Motor neuron (in vitro differentiated cells): Measurements from ENCODE around the gene MGAM2. TPM values are rescaled to one million over a fixed set of nuclear protein-coding genes. Genes with fewer than 3 reads are reported as not detected.

Source experiments
- ATAC-seq, 8 experiments: fragments of 200-7000 bp; cut with Tn5 transposase; replicated peaks in 6 of 8; 2 replicates each; pipeline ENCODE4 v1.8.0; 2021; ENCODE audit warnings: mild to moderate bottlenecking in 8 of 8, moderate library complexity in 8 of 8
- H3K27ac ChIP-seq, 2 donors: fragments of 250-450 bp; sonication (Bioruptor Pico); 2 replicates each; pipeline ENCODE4 v1.9.0; 2021; ENCODE audit warnings: antibody characterized with exemption in 2 of 2, mild to moderate bottlenecking in 2 of 2, moderate library complexity in 1 of 2
- H3K4me1 ChIP-seq, 2 donors: fragments of 250-450 bp; sonication (Bioruptor Pico); replicated peaks in 1 of 2; 2 replicates each; pipeline ENCODE4 v1.6.1; 2021; ENCODE audit warnings: antibody characterized with exemption in 2 of 2, mild to moderate bottlenecking in 2 of 2, moderate library complexity in 1 of 2
- H3K4me3 ChIP-seq, 5 donors: fragments of 250-450 bp; sonication (Bioruptor Pico); 2 replicates each; pipeline ENCODE4 v1.9.0; 2021; ENCODE audit warnings: antibody characterized with exemption in 5 of 5, mild to moderate bottlenecking in 5 of 5, moderate library complexity in 4 of 5
- WGBS, 10 experiments: fragments of 450-650 bp; shearing (Covaris generic); methylation state at CpG; one replicate each; pipeline ENCODE4 v1.0.0; 2022; 5-methylcytosine and 5-hydroxymethylcytosine counted together
- in situ Hi-C, 9 experiments: fragments of 400-800 bp; cut with MboI; loops; one replicate each; pipeline ENCODE4 v1.15.0; 2021; ENCODE audit warnings: low sequenced_read_pairs in 9 of 9, low pct_unique_long_range_greater_than_20kb in 2 of 9; ENCODE audit not compliant: unreplicated experiment in 9 of 9
- total RNA-seq, 8 experiments: library from RNA; unstranded; fragments of 300-600 nt; gene quantifications; 2 replicates each; pipeline versions ENCODE4 v1.2.3 to v1.2.4, GENCODE V29; 2022

MGAM2 gene
- total RNA-seq, 8 experiments from 2014 or later, result under 0.01 to 0.63 (median 0.13) TPM; not detected in 2

DNA sequence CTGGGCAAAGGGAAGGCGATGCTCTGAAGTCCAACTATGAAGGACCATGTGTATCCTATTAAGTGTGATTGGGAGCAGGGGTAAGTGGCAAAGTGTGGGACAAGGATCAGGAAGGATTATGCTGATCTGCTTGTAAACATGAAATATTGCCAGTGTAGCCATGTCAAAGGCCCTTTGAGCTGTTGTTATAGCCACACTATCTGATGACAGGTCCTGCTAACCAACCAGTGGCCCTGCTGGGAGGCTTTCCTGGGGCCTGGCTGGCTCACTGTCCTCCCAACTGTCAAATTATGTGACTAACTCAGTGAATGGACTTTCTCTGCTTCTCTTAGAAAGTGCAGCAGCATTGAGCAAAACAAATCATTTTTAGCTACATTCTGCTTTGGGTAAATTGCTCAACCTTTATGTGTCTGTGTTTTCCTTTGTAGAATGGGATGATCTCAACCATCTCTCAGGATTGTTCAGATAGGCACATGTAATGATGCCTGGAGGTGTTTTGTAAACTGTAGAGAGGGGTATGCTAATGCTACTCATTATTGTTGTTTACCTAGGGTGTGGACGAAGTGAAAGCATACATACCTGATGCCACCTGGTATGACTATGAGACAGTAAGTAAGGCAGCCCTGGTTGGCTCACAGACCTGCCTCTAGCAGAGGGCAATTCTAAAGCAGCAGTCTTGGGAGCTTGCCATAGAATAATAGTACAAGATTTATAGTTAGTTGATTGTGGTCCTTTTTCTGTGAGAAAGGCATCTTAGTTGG, 47.4 kb downstream of the MGAM2 start:
- no peak for ATAC-seq
- Histone ChIP-seq H3K4me1 (no peaks in the 10 kb centered on the region), H3K27ac (no peak overlapping the region), H3K4me3 (no peak overlapping the region)
- WGBS, 10 experiments, result 0 to 83% (median 44%) methylated on average over 1 to 2 of the region's 2 CpGs; no CpG with 5 or more reads in 3 of the 10 experiments
- in situ Hi-C loops, result no loop called here

DNA sequence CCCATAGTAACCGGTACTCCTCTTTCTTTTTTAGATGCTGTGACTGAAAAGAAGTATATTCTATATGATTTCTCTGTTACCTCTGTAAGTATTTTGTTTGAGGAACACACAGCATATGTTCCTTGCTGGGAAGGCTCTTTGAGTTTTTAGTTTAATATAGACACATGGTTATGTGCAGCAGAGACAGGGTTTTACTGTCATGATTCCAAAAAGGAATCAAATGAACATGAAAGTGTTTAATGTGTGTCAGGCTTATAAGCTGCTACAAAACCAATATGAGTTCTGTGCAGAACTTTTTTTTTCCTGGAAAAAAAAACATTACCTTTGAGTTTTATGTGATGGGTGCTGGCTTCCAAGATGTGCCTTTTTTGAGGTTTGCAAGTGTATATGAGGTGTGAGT, 50.4 kb downstream of the MGAM2 start:
- Histone ChIP-seq H3K27ac (no peak overlapping the region), H3K4me3 (no peak overlapping the region), H3K4me1 (no peaks in the 10 kb centered on the region)
- 0 to 83% (median 75%) methylated on average over 1 of the region's 1 CpG; no CpG with 5 or more reads in 3 of the 10 experiments for WGBS, 10 experiments
- in situ Hi-C loops, result no loop called here
- no peak for ATAC-seq

DNA sequence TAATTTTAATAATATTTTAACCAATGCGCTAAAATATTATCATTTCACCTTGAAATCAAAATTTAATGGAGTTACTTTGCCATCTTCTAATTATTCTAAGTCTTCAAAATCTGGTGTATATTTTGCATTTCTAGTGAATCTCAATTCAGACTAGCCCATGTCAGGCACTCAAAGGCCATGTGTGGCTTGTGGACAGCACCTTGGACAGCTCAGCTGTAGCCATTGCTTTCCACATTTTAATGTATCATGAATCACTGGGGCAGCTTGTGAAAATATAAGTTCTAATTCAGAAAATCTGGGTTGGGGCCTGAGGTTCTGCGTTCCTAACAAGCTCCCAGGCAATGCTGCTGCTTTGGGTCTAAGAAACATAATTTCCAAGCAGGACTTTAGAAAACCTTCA, 57.2 kb downstream of the MGAM2 start:
- Histone ChIP-seq H3K27ac (no peak overlapping the region), H3K4me3 (no peak overlapping the region), H3K4me1 (no peaks in the 10 kb centered on the region)
- ATAC-seq, result no peak
- in situ Hi-C loops, result no loop called here
- 50 to 100% (median 86%) methylated on average over 1 to 2 of the region's 2 CpGs; no CpG with 5 or more reads in 1 of the 10 experiments for WGBS, 10 experiments

DNA sequence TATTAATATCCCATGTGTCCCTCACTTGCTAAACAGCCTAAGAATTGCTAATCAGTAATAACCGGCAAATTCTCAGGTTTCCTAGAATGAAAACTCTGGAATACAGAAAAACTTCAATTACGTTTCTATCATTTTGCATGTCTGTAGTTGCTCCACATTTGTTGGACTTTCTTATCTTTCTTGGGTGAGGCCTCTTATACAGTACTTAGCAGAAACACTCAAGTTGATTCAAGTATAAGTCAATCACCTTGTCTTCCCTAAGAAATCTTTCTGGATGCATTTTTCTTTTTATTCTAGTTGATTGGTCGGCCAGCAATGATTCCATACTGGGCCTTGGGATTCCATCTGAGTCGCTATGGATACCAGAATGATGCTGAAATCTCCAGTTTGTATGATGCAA, 61.4 kb downstream of the MGAM2 start:
- in situ Hi-C loops, result no loop called here
- peak in 1 of 8 experiments; percentile 49 for ATAC-seq
- H3K27ac ChIP-seq, result no peak overlapping the region
- 0 to 100% (median 65%) methylated on average over 1 to 4 of the region's 4 CpGs for WGBS, 10 experiments
- no peak overlapping the region for H3K4me3 ChIP-seq
- no peaks in the 10 kb centered on the region for H3K4me1 ChIP-seq

DNA sequence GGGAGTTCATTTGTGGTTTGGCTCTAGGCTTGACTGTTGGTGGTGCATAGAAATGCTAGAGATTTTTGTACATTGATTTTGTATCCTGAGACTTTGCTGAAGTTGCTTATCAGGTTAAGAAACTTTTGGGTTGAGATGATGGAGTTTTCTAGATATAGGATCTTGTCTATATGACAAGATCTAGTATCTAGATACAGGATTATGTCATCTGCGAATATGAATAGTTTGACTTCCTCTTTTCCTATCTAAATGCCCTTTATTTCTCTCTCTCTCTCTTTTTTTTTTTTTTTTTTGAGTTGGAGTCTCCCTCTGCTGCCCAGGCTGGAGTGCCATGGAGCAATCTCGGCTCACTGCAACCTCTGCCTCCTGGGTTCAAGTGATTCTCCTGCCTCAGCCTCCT, 62.9 kb downstream of the MGAM2 start:
- in situ Hi-C loops, result no loop called here
- ATAC-seq, result no peak
- Histone ChIP-seq H3K4me1 (no peaks in the 10 kb centered on the region), H3K27ac (no peak overlapping the region), H3K4me3 (no peak overlapping the region)
- 0 to 88% (median 43%) methylated on average over 1 to 2 of the region's 2 CpGs; no CpG with 5 or more reads in 1 of the 10 experiments for WGBS, 10 experiments

DNA sequence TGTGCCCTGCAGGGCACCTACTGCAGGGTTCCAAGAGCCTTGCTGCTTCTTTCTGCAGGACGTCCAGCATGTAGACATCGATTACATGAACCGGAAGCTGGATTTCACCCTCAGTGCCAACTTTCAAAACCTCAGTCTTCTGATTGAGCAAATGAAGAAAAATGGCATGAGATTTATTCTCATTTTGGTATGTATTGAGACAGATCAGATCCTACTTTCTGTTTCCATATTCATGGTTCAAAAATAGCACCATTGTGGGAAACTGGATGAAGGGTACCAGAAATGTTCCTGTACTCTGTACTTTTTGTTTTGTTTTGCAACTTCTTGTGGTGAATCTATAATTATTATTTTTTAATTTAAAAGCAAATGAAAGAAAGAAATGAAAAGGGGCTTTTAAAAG, 64.1 kb downstream of the MGAM2 start:
- H3K4me3 ChIP-seq, result no peak overlapping the region
- in situ Hi-C loops, result loop anchor here in 2 of 9 experiments (25.0 kb wide), 1 partner anchor 213 kb away; the partner anchor contains the start of gene TAS2R38 (in 2 of the 2)
- WGBS, 10 experiments, result 17 to 100% (median 81%) methylated on average over 1 to 3 of the region's 3 CpGs; no CpG with 5 or more reads in 1 of the 10 experiments
- H3K4me1 ChIP-seq, result no peaks in the 10 kb centered on the region
- no peak for ATAC-seq
- no peak overlapping the region for H3K27ac ChIP-seq

DNA sequence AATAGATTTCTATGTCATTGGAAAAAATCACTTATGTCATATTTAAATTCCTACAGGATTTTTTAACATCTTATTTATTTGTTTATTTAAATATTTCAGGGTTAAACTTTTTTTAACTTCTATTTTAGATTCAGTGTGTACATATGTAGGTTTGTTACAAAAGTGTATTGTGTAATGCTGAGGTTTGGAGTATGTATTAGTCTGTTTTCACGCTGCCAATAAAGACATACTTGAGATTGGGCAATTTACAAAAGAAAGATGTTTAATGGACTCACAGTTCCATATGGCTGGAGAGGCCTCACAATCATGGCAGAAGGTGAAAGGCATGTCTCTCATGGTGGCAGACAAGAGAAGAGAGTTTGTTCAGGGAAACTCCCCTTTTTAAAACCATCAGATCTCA, 65.4 kb downstream of the MGAM2 start:
- Histone ChIP-seq H3K4me1 (no peaks in the 10 kb centered on the region), H3K4me3 (no peak overlapping the region), H3K27ac (no peak overlapping the region)
- WGBS, 10 experiments, result 0 to 100% (median 69%) methylated on average over 1 of the region's 1 CpG; no CpG with 5 or more reads in 4 of the 10 experiments
- in situ Hi-C loops, result loop anchor here in 2 of 9 experiments (25.0 kb wide), 1 partner anchor 215 kb away; the partner anchor contains the start of gene TAS2R38 (in 2 of the 2)
- no peak for ATAC-seq

DNA sequence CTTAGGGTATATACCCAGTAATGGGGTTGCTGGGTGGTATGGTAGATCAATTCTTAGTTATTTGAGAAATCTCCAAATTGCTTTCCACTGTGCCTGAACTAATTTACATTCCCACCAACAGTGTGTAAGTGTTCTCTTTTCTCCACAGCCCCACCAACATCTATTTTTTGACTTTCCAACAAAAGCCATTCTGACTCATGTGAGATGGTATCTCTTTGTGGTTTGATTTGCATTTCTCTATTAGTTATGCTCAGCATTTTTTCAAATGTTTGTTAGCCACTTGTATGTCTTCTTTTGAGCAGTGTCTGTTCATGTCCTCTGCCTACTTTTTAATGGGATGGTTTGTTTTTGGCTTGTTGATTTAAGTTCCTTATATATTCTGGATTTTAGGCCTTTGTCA, 66.4 kb downstream of the MGAM2 start:
- Histone ChIP-seq H3K4me1 (no peaks in the 10 kb centered on the region), H3K4me3 (no peak overlapping the region), H3K27ac (no peak overlapping the region)
- ATAC-seq, result peak in 2 of 8 experiments; percentile 80 to 91
- in situ Hi-C loops, result loop anchor here in 2 of 9 experiments (25.0 kb wide), 1 partner anchor 216 kb away; the partner anchor contains the start of gene TAS2R38 (in 2 of the 2)

DNA sequence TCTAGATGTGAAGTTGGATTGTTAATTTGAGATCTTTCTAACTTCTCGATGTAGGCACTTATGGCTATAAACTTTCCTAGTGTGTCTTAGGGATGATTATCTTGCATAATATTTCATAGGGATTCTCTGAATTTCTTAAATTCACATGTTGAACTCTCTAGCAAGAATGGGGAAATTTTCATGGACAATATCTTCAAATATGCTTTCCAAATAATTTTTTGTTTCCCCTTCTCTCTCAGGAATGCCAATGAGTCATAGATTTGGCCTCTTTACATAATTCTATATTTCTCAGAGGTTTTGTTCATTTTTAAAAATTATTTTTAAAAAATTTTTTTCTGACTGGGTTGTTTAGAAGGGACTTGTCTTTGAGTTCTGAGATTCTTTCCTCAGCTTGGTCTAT, 68.9 kb downstream of the MGAM2 start:
- no peak for ATAC-seq
- WGBS, 10 experiments, result 0 to 100% (median 80%) methylated on average over 1 of the region's 1 CpG; no CpG with 5 or more reads in 1 of the 10 experiments
- no peaks in the 10 kb centered on the region for H3K4me1 ChIP-seq
- in situ Hi-C loops, result loop anchor here in 3 of 9 experiments (10.0 to 25.0 kb wide), 2 partner anchors 206 to 218 kb away; partner anchors contain the start of gene TAS2R38 (in 3 of the 3)
- no peak overlapping the region for H3K4me3 ChIP-seq
- no peak overlapping the region for H3K27ac ChIP-seq

DNA sequence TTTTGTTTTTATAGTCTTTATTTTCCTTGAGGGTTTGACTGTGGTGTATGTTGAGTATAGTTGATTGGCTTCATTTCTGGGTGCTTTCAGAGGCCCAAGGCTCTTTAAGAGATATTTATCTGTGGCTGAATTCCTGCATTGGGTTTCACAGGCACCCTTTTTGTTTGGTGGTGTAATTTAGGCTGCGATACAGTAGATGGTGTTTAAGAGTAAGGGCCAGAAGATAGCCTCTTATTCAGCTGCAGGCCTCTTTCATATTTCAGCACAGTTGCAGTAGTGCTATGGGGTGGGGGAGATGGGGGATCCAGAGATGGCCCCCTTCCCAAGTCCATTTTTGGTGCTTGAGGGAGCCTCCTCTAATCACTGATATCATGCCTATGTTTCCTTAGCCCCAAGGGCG, 69.7 kb downstream of the MGAM2 start:
- Histone ChIP-seq H3K4me3 (no peak overlapping the region), H3K27ac (no peak overlapping the region), H3K4me1 (no peaks in the 10 kb centered on the region)
- in situ Hi-C loops, result loop anchor here in 3 of 9 experiments (10.0 to 25.0 kb wide), 2 partner anchors 206 to 219 kb away; partner anchors contain the start of gene TAS2R38 (in 3 of the 3)
- ATAC-seq, result no peak
- WGBS, 10 experiments, result 0 to 94% (median 80%) methylated on average over 1 to 2 of the region's 2 CpGs; no CpG with 5 or more reads in 4 of the 10 experiments

DNA sequence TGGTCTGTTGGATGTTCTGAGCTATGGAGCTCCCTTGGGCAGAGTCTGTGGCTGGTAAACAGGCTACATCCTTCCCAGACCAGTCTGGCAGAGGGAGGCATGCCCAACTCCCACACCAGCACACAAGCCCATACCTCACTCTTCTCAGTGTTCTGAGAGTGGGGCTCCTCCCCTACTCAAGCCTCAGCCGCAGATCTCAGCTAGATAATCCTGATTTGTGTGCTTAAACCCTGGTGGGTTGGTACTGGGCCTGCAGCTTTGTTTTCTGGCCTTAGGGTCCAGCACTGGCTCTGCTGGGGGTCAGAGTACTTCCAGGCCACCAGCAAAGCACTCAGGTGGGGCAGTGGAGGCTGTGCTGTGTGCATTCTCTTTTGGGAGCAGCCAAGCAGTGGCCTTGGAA, 70.4 kb downstream of the MGAM2 start:
- ATAC-seq, result no peak
- in situ Hi-C loops, result loop anchor here in 3 of 9 experiments (10.0 to 25.0 kb wide), 2 partner anchors 207 to 220 kb away; partner anchors contain the start of gene TAS2R38 (in 3 of the 3)
- whole genome bisulfite sequencing, 10 experiments, result 0 to 100% methylated on average over 1 of the region's 1 CpG; no CpG with 5 or more reads in 8 of the 10 experiments

DNA sequence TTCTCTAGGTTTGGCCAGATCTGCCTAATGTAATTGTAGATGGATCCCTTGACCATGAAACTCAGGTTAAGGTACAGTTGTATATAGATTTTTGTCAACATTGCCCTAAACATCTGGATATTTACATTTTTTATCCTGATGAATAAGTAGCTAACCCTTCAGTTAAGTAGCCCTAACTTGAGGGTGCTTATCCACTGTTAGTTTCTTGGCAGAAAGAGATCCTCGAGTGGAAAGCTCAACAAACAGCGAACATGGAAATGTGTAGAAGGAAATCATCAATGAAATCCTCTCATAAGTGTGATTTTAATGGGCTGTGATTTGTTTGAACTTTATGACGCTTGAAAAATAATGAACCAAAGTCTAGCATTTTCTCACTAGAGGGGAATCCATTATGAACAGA, 73.6 kb downstream of the MGAM2 start:
- Histone ChIP-seq H3K4me1 (no peaks in the 10 kb centered on the region), H3K4me3 (no peak overlapping the region), H3K27ac (no peak overlapping the region)
- ATAC-seq, result no peak
- in situ Hi-C loops, result loop anchor here in 3 of 9 experiments (10.0 to 25.0 kb wide), 2 partner anchors 210 to 223 kb away; partner anchors contain the start of gene TAS2R38 (in 3 of the 3)
- WGBS, 10 experiments, result 0 to 100% (median 72%) methylated on average over 1 to 3 of the region's 3 CpGs

More for the DNA sequence above, 70.4 kb downstream of the MGAM2 start:
- H3K4me3 ChIP-seq, result no peak overlapping the region
- H3K27ac ChIP-seq, result no peak overlapping the region
- no peaks in the 10 kb centered on the region for H3K4me1 ChIP-seq

DNA sequence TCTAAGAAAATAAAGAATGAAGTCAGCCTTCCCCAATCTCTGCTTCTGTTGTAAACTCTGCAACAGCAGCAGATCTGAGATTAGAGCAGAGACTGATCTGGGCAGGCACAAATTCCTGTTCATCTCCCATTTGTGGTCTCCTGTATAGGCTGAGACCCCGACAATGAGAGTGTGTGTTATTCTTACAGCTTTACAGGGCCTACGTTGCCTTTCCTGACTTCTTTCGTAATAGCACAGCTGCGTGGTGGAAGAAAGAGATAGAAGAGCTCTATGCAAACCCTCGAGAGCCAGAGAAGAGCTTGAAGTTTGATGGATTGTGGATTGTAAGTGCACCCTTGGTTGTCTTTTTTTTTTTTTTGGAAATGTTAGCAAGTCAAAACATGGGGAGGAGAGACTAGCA, 74.3 kb downstream of the MGAM2 start:
- Histone ChIP-seq H3K4me3 (no peak overlapping the region), H3K27ac (no peak overlapping the region), H3K4me1 (no peaks in the 10 kb centered on the region)
- 0 to 60% (median 30%) methylated on average over 1 to 5 of the region's 5 CpGs; no CpG with 5 or more reads in 3 of the 10 experiments for WGBS, 10 experiments
- ATAC-seq, result no peak
- in situ Hi-C loops, result loop anchor here in 3 of 9 experiments (10.0 to 25.0 kb wide), 2 partner anchors 211 to 224 kb away; partner anchors contain the start of gene TAS2R38 (in 3 of the 3)
